NCI-H460 (cell line): ENCODE results near the gene DDTL. TPM values are rescaled to one million over a fixed set of nuclear protein-coding genes. Genes with fewer than 3 reads are reported as not detected.
"Not testable (repeated sequence)": the region's sequence is repeated elsewhere in the genome, so short reads cannot be mapped to it uniquely, and the experiment has no call there.

ENCODE experiments used
- DNase-seq: peaks from one replicate; pipeline ENCODE4 v3.0.0-alpha.2; 2016; ENCODE audit warnings: low read depth; ENCODE audit errors: extremely low read depth
- total RNA-seq: library from RNA; depleted of rRNA; stranded (reverse); fragments of >200 nt; shearing (Covaris generic); gene quantifications from 2 replicates; pipeline ENCODE4 v1.2.3, GENCODE V29; 2014

DDTL gene
- total RNA-seq, 1 experiment from 2014 or later, result 0.84 TPM

DNA sequence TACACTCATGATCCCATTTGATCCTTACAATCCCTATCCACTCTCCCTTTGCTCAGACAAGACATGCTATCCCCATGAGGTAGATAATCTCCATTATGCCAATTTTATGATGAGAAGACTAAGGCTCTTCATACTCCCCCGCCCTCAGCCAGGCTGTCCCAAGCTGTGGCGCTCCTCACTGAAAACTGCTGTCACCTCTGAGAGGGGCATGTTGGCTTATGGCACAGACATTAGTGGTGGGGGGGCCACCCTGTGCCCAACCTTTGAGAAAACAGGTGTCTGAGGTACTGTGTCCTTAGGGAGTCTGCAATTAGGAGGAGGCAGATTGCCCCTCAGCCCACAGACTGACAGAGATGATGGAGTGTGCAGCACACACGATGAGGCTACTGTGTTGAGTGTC, 2.4 kb downstream of the DDTL start:
- no peak for DNase-seq

DNA sequence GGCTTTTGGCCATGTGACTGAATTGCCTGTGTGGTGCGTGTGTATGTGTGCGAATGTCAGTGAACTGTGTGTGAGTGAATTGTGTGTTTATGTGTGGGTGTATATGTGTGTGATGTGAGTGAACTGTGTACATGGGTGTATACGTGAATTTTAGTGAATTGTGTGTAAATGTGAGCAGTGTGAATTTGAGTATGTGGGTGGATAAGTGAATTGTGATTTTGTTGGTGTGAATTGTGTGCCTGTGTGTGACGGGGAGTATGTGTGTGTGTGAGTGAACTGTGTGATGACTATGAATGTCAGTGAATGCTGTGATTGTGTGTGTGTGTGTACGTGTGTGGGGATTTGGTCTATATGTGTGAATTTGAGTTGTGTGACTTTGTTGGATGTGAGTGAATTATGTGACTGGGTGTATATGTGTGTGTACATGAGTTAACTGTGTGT, 3.5 kb downstream of the DDTL start:
- DNase-seq, result no peak

- no peak for DNase-seq
Measured at GRCh38 chr22:23970816-23971486, 4.3 kb downstream of the DDTL start.

- DNase-seq, result not testable (repeated sequence)
Measured at GRCh38 chr22:23971927-23972326, 5.2 kb downstream of the DDTL start.

- DNase-seq, result not testable (repeated sequence)
Measured at GRCh38 chr22:23974345-23974744, 7.7 kb downstream of the DDTL start, which contains the start of gene DDT. TSS of gene DDT (minus strand) at chr22:23974441. CDS start at chr22:23974414, 27 bp downstream.

DNA sequence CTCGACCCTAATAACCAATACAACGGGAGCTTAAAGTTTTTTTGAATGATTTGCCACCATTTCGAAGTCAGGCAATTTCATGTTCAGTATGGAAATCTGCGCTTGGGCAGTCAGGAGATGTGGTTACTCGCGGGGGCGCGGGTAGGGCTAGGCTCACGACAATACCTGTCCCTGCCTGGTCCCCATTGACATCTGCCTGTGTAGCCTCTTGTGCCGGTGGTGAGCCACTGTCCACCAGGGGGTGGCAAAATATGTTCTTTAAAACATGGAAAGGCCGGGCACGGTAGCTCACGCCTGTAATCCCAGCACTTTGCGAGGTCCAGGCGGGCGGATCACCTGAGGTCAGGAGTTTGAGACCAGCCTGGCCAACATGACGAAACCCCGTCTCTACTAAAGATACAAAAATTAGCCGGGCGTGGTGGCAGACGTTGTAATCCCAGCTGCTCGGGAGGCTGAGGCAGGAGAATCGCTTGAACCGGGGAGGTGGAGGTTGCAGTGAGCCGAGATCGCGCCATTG, 8.2 kb downstream of the DDTL start:
- DNase-seq, result not testable (repeated sequence)

- DNase-seq, result not testable (repeated sequence)
Measured at GRCh38 chr22:23977304-23977703, 10.6 kb downstream of the DDTL start.

DNA sequence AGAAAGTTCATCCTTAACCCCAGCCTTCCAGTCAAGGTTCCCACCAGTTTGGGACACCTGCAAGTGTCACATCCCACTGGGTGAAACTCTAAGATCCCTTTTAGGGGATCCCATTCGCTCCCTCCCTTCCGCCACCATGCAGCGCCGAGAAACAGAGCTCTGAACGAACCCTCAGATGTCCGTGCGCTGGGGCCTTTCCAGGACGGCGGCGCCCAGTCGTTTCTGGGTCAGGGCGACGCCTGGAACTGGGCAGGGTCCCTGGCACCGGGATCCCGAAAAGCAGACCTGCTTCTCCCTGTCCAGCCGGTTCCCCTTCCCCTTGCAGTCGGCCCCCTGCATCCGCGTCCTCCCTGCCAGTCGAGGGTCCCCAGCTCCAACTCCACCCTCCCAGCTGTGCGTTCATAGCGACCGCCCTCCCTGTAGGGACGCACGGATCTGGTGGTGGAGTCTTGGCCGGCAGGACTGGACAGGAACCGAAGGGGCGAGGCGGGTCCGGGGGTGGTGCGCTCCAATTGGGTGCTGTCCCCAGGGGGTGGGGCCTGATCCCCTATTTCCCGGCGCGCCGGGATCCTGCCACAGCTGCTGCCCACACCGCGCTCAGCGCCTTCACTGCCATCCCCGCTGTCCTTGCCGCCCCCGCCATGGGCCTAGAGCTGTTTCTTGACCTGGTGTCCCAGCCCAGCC, 13.0 kb downstream of the DDTL start, which contains the start of gene GSTT2:
GSTT2 (plus strand) TSS at position 578 of the 684 bp plus-strand sequence.
- not testable (repeated sequence) for DNase-seq

DNA sequence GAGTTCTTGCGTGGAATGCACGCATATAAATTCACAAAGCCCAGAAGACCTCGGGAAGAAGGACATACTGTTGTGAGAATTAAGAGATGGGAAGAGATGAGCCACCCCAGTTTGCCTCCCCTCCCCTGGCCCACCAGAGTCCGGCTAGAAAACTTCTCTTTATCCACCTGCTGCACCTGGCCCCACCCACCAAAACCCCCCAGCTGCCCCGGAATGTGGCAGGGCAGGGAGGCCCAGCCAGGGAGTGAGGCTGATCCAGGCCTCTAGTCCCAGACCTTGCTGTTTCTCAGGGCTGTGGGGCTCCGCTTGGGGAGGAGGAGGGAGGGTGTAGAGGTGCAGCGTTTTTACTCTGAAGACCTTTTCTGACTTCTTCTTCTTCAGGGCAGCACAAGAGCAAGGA, 13.9 kb downstream of the DDTL start:
- not testable (repeated sequence) for DNase-seq

GRCh38 chr22:23984430-23984829, 17.7 kb downstream of the DDTL start:
- no peak for DNase-seq

GRCh38 chr22:23986089-23986488, 19.4 kb downstream of the DDTL start:
- DNase-seq, result not testable (repeated sequence)

DNA sequence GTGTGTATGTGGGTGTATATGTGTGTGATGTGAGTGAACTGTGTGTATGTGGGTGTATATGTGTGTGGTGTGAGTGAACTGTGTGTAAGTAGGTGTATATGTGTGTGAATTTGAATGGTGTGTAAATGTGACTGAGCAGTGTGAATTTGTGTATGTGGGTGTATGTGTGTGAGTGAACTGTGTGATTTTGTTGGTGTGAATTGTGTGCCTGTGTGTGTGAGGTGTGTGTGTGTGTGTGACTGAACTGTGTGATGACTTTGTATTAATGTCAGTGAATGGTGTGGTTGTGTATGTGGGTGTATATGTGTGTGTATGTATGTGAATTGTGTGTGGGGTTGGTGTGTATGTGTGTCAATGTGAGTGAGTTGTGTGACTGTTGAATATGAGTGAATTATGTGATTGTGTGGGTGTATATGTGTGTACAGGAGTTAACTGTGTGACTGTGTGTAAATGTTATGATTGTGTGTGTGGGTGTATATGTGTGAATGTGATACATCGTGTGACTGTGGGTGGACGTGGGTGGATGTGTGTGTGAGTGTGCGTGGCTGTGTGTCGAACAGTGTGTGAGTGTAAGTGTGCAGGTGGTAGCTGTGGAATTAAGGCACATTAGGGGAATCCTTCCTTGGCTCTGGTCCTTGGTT, 20.0 kb downstream of the DDTL start:
- DNase-seq, result not testable (repeated sequence)

GRCh38 chr22:23989583-23990244, 23.0 kb downstream of the DDTL start:
- DNase-seq, result not testable (repeated sequence)

- not testable (repeated sequence) for DNase-seq
Measured at GRCh38 chr22:23993080-23993479, 26.4 kb downstream of the DDTL start.

DNA sequence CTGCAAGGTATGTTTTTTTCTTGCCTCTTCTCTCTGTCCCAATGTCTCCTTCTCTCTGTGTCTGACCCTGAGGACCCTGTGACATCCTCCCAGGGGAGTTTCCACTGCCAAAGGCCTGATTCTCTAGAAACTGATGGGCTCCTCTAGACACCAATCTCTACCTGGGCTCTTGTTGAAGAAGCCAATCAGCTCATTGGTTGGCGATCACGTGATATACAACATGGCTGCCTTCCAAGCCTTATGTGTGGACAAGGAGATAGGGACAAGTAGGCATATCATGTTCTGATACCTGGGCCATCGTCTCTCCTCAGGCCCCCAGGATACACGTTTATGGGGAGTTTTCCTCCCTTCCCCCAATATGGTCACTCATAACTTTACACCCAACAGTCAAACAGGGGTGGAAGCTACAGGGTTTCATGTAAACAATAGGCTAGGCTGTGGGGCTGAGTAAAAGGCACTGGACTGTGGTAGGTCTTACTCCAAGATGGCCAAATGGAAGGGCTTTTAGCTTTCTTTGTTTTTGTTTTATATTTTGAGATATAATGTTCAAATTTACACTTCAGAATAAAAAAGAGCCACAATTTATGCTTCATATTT, 27.0 kb downstream of the DDTL start:
- not testable (repeated sequence) for DNase-seq

DNA sequence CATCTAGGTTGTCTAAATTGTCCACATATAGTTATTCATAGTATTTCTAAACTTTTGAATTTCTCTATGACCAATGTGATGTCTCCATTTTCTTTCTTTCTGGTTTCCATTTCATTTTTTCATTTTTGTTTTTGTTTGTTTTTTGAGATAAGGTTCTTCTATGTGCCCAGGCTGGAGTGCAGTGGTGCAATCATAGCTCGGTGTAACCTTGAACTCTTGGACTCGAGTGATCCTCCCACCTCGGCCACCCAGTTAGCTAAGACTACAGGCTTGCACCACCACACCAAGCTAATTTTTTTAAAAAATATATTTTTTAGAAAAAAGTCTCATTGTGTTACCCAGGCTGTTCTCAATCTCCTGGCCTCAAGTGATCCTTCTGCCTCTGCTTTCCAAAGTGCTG, 30.4 kb downstream of the DDTL start:
- DNase-seq, result no peak

GRCh38 chr22:23999779-24000178, 33.1 kb downstream of the DDTL start:
- DNase-seq, result not testable (repeated sequence)

DNA sequence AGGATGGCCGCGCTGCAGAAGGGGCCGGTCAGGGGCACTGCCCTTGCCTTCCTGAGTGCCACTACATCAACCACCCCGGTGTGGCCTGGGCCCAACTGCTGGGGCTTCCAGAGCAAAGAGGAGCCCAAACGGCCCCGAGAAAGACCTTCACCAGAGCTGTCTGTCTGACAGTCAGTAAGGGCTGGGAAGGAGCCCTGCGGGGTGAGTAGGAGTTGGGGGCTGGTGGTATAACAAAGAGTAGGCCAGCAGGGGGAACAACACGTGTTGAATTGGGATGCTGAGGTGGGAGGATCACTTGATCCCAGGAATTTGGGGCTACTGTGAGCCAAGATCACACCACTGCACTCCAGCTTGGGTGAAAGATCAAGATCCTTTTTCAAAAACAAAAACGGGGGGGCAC, 34.6 kb downstream of the DDTL start:
- no peak for DNase-seq

- no peak for DNase-seq
Measured at GRCh38 chr22:24002272-24002671, 35.6 kb downstream of the DDTL start.

DNA sequence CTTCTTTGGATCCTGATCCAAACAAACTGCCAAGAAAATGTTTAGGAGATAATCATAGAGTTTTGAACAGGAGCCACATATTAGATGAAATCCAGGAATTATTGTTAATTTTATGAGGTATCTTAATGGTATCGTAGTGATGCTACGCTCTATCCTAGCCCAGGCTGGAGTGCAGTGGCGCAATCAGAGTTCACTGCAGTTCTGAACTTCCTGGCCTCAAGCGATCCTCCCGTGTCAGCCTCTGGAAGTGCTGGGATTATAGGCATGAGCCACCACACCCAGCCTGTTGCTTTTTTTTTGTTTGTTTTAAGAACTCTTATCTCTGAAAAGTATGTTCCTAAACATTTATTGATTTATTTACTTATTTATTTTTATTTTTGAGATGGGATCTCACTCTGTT, 36.2 kb downstream of the DDTL start:
- DNase-seq, result no peak
